Epithelial cell of prostate (primary cell): Measurements from ENCODE around the gene NEXMIF.
"Not testable (repeated sequence)": the region's sequence is repeated elsewhere in the genome, so short reads cannot be mapped to it uniquely, and the experiment has no call there.

Experiments
- DNase-seq: peaks from one replicate; pipeline ENCODE4 v3.0.0-alpha.2; 2011; ENCODE audit warnings: low read depth, low spot score
- H3K27ac ChIP-seq: fragments of 450-650 bp; 2 replicates; pipeline ENCODE4 v1.5.1; 2017; ENCODE audit warnings: mild to moderate bottlenecking

NEXMIF gene

GRCh38 chrX:74800062-74800461 is 125.2 kb downstream of the NEXMIF start:
- H3K27ac ChIP-seq = no peak overlapping the region
- no peak for DNase-seq

- no peak overlapping the region for H3K27ac ChIP-seq
- no peak for DNase-seq
Measured at GRCh38 chrX:74797338-74797887, 127.8 kb downstream of the NEXMIF start.

- DNase-seq = no peak
Measured at GRCh38 chrX:74788545-74789086, 136.6 kb downstream of the NEXMIF start.

GRCh38 chrX:74784629-74785028 is 140.6 kb downstream of the NEXMIF start:
- no peak overlapping the region for H3K27ac ChIP-seq

More at GRCh38 chrX:74788545-74789086, 136.6 kb downstream of the NEXMIF start:
- no peak overlapping the region for H3K27ac ChIP-seq

GRCh38 chrX:74781507-74782034 is 143.7 kb downstream of the NEXMIF start:
- no peak overlapping the region for H3K27ac ChIP-seq
- no peak for DNase-seq

More at GRCh38 chrX:74784629-74785028, 140.6 kb downstream of the NEXMIF start:
- DNase-seq = no peak

GRCh38 chrX:74779175-74779574 is 146.1 kb downstream of the NEXMIF start:
- no peak for DNase-seq
- no peak overlapping the region for H3K27ac ChIP-seq

GRCh38 chrX:74774988-74775387 is 150.3 kb downstream of the NEXMIF start:
- no peak for DNase-seq
- H3K27ac ChIP-seq = no peak overlapping the region

- no peak for DNase-seq
Measured at GRCh38 chrX:74736450-74736849, 188.8 kb downstream of the NEXMIF start.

GRCh38 chrX:74705269-74705668 is 220.0 kb downstream of the NEXMIF start:
- H3K27ac ChIP-seq = no peak overlapping the region
- DNase-seq = no peak

More at GRCh38 chrX:74736450-74736849, 188.8 kb downstream of the NEXMIF start:
- no peak overlapping the region for H3K27ac ChIP-seq

GRCh38 chrX:74701343-74701742 is 223.9 kb downstream of the NEXMIF start:
- not testable (repeated sequence) for DNase-seq, H3K27ac ChIP-seq

GRCh38 chrX:74684466-74684865 is 240.8 kb downstream of the NEXMIF start:
- no peak for DNase-seq
- no peak overlapping the region for H3K27ac ChIP-seq
